GM21529 (cell line): ENCODE results near the gene ANO3.
A peak's percentile ranks its signal among the peaks of the same experiment; 100 is the strongest.
"Not testable (repeated sequence)": the region's sequence is repeated elsewhere in the genome, so short reads cannot be mapped to it uniquely, and the experiment has no call there.

Experiments
- ATAC-seq: cut with Tn5 transposase; IDR thresholded peaks from one replicate; pipeline ENCODE4 v1.9.1; 2021; ENCODE audit not compliant: unreplicated experiment

Gene ANO3

DNA sequence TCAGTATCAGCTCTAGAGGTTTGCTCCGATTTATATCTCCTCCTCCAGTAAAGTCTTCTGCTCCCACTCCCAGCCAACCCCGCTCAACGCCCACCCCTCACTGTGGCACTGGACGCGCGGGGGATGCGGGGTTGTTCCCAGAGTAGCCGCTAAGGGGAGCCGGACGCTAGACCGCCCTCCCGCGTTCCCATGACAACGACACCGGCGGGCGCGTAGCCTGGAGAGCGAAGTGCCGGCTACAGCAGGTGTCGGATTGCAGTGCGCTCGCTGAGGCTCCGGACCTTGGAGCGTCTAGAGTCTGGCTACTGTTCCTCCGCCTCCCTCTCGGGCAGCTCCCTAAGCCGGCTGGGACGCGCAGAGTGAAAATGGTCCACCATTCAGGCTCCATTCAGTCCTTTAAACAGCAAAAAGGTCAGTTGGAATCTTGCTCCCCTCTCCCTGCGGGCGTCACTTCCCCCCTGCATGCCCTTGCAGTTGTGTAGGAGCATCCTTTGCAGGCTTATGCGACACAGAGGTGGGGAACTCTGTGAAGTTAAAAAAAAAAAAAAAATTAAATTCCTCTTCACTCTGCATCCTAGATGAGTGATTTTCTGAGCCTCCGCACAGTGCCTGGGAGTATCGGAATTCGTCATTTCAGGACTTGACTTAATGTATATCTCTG, at the start of gene ANO3:
ANO3 (plus strand) TSS at position 220 of the 661 bp plus-strand sequence; CDS start at position 366, 146 bp downstream.
- peak; percentile 90 for ATAC-seq

DNA sequence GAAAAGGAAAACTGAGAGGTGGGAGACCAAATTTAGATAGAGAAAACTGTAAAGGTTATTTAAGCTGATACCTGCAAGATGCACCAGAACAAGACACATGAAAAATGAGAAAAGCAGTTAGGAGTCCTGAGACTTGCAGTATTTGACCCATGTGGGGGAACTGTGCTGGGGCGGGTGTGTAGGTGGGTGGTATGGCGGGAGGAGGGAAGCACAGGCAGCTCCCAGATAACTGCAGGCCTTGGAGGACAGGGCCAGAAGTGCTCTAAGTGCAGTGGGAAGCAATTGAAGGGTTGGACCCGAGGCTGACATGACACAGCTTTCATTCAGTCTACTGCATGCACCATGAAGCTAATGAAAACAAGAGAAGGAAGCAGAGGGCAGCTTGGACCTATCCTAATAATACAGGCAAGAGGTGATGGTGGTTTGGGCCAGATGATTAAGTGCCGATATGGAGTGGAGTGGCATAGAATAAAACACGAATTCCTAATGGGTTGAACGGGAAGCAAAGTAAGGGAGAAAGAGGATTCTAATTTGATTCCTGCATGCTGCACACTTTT, 48.0 kb upstream of the ANO3 start:
- no peak for ATAC-seq

GRCh38 chr11:26285608-26286007, 46.3 kb upstream of the ANO3 start:
- ATAC-seq = no peak

GRCh38 chr11:26286472-26287066, 45.4 kb upstream of the ANO3 start:
- peak; percentile 52 for ATAC-seq

DNA sequence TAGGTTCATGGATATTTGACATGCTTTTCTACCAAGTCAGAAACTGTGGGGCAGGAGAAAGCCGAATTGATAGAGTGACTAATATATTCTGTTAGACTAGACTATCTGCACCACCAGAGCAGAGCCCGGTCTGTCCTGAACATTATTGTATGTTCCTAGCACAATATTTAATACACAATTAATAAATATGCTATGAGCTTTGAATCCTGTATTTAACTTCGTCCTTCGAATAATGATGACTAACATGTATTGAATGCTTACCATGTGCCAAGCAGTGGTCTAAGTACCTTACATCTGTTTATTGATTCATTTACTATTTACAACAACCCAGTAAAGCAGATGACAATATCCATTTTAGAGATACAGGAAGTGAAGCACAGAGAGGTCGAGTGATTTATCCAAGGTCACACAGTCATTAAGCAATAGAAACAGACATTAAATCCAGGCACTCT, 44.8 kb upstream of the ANO3 start:
- no peak for ATAC-seq

DNA sequence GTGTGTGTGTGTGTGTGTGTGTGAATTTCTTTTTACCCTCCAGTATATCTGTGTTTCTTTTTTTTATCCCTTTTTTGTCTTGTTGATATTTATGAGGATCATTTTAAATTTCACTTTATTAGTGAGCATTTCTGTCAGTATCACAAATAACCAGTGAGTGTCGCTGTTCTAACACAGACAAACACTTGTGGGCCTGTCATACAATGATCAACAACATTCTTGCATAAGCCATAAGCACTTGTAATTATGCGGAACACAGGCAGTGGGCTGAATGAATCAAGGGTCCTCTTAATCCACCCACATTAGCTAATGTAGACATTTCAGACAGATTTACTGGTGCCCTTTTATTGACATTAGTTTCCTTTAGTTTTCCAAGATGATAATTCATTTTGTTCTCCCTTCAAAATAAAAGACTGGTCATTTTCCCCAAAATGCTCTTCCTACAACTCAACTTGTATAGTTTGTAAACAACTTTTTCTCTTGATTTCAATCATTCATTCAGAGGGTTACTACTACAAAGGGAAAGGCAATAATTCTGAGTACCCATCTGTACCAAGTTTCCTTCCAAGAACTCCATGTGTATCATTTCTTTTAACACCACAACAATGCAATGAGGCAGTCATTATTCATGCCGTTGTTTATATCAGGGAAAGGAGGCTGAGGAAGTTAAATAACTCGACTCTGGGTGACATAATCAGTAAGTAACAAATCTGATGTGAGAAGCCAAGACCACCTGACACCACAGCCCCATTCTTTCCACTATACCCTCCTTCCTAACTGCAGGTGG, 34.5 kb upstream of the ANO3 start:
- ATAC-seq = peak; percentile 85

DNA sequence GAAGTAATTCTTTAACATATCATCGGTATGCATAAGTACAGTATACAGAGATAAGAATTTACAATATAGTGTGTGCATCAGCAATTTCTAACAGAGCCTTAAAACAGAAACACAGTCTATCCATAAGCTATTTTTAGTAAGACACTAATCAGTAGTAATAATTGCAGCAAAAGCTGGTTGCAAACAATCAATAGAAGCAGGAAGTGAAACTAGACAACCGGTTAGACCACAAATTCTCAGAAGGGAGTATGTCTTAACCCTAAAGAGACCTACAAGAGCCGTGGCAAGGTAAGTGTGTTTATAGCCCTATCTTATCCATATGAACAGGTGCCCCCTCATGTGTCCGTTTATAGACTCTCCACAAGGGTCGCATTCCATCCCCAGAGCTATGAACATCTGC, 15.6 kb upstream of the ANO3 start:
- ATAC-seq = not testable (repeated sequence)

DNA sequence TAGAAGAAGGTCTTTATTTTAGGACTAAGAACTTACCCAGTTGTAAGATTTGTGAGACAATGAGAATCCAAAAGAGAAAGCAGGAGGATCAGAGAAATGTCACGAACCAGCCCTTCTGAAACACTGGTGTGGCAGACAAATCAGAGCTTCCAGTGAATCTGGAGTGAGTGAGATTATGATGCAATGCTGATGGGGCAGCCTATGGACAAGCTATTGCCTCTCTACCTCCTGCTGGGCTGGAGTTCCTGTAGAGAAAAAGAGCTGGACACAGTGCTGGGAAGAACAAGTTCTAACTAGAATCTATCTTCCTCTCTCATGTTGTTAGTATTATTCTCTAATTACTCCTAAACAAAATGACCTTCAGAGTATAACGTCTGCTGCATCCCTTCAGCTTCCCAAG, 12.0 kb upstream of the ANO3 start:
- no peak for ATAC-seq

- ATAC-seq = no peak
Measured at GRCh38 chr11:26321516-26321915, 10.4 kb upstream of the ANO3 start.

GRCh38 chr11:26322335-26323067, 9.4 kb upstream of the ANO3 start:
- no peak for ATAC-seq

DNA sequence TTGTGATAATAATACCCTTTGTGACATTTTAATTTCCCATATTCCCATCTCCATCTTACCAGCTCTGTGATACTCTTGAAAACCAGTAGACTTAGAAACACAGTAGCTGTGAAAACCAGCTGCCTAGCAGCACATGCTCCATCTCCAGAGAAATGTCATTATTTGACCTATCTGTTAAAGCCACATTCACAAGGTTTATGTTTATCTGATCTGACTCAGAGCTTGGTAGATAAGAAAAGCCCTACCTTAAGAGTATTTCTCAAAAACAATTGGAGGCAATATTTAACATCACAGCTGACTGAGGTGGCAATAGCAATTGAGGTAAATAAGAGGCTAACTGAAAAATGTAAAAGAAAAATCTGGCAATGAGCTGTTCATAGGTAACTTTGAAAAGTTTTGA, 8.1 kb upstream of the ANO3 start:
- no peak for ATAC-seq

- no peak for ATAC-seq
Measured at GRCh38 chr11:26324270-26324669, 7.7 kb upstream of the ANO3 start.

GRCh38 chr11:26326793-26327400, 5.0 kb upstream of the ANO3 start:
- no peak for ATAC-seq

DNA sequence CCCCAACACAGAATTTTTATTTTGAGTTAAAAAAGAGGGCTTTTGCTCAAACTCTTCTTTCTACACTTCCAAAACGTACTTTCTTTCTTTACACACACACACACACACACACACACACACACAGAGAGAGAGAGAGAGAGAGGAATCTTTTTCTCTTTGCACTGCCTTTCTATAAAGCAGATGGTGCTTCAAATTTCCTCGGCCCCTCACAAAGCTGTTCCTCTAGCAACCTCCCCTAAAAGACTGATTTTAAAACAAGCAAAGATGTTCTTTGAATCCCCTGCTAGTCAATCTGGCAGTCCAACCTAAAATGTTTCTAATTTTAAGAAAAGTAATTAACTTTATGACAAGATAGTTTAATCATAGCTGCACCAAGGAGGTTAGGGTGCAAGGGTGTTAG, 2.7 kb upstream of the ANO3 start:
- no peak for ATAC-seq

DNA sequence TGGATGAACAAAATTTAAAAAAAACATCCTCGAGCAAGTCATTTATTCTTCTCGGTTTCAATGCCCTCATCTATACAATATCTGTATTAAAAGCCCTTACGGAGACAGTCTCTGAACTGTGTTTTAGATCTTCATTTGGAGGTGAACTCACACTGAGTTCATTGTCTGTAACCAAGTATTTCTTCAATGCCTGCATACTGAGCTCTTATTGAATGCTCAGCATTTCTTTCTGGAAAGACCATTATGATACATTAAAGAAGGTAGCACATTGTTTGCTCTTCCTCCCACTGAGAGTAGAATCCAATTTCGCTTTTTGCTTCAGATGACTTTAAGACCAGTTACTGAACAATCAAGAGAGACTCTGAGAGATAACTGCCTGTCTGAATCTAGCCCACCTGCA, 1.7 kb upstream of the ANO3 start:
- no peak for ATAC-seq

GRCh38 chr11:26332572-26332915, 614 bp downstream of the ANO3 start:
- ATAC-seq = no peak

GRCh38 chr11:26333906-26334305, 2.0 kb downstream of the ANO3 start:
- ATAC-seq = no peak

DNA sequence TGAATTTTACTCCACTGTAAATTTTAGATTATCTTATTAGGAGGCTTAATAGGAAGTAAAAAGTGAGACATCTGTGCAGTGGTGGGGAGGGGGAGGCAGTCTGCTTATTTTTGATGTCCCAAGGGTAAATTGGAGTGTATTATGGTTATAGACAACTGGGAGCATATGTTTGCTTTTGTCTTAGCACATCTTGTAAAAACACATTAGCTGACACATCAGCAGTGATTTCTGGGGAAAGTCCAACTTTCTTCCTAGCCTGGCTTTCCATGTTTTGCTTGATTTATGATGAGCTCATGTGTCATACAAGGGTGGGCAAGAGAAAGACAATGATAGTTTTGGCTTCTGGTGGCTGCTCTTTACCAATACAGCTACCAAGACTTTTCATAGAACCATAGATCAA, 4.0 kb downstream of the ANO3 start:
- ATAC-seq = no peak

GRCh38 chr11:26344647-26345046, 12.7 kb downstream of the ANO3 start:
- ATAC-seq = no peak

DNA sequence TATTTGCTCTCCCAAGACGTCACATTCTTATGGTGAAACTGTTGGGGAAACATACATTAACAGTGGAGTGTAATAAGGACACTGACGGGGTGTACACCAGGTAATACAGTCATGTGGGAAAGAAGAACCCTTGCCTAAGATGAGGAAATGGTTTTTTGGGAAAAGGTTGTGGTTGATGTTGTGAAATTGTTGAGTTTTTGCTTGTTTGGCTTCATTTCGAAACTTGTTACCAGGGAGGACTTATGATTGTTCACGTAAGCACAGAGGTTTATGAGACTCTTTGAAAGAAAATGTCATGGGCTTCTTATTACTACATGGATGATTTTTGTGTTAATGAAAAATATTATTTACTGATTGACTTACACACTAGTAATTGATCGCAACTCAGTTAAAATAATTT, 16.8 kb downstream of the ANO3 start:
- ATAC-seq = no peak

- ATAC-seq = no peak
Measured at GRCh38 chr11:26350002-26350401, 18.1 kb downstream of the ANO3 start.
